DND-41 (cell line): ENCODE measurements around the gene ASB16.

Experiments
- EZH2 ChIP-seq: IDR thresholded peaks from 3 replicates; pipeline ENCODE4 v1.6.1; 2012; ENCODE audit warnings: borderline replicate concordance, low read depth, mild to moderate bottlenecking, moderate library complexity, low read length, inconsistent platforms; ENCODE audit not compliant: severe bottlenecking
- TF ChIP-seq, protein P1 (sequence below): IDR thresholded peaks from 2 replicates; pipeline ENCODE4 v1.5.1; 2012; ENCODE audit warnings: borderline replicate concordance, low read length, moderate library complexity, mild to moderate bottlenecking; ENCODE audit not compliant: poor library complexity, severe bottlenecking; ENCODE audit errors: extremely low read depth

DNA sequence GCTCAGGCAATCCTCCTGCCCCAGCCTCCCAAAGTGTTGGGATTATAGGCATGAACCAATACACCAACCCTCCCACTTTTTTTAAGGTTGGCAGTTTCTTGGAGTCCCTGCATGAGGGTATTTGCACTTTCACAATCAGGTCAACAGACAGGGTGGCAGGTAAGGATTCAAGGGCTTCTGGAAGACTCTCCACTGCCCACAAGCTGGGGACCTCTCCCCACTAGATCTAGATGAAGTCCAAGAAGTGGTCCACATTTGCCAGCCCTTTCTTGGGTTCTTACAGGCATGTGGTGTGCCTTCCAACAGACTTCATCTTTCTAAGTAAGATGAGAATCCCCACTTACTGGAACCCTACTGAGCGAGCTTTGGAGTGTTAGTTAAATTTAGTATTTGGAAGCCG is 3.9 kb downstream of the ASB16 start:
- TF ChIP-seq, protein P1, sequence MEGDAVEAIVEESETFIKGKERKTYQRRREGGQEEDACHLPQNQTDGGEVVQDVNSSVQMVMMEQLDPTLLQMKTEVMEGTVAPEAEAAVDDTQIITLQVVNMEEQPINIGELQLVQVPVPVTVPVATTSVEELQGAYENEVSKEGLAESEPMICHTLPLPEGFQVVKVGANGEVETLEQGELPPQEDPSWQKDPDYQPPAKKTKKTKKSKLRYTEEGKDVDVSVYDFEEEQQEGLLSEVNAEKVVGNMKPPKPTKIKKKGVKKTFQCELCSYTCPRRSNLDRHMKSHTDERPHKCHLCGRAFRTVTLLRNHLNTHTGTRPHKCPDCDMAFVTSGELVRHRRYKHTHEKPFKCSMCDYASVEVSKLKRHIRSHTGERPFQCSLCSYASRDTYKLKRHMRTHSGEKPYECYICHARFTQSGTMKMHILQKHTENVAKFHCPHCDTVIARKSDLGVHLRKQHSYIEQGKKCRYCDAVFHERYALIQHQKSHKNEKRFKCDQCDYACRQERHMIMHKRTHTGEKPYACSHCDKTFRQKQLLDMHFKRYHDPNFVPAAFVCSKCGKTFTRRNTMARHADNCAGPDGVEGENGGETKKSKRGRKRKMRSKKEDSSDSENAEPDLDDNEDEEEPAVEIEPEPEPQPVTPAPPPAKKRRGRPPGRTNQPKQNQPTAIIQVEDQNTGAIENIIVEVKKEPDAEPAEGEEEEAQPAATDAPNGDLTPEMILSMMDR: no peak
- no peak for TF ChIP-seq EZH2
